Gastroesophageal sphincter (tissue), 3 donors: Measurements from ENCODE around the gene HYAL2.

Source experiments
- CTCF ChIP-seq, 4 experiments: fragments of 200-600 bp in 2 of 4; fragments of 450-650 bp in 2 of 4; sonication (generic) in 1 of 4; IDR thresholded peaks; one replicate each; pipeline ENCODE4 v1.5.1; 2017 to 2019; ENCODE audit warnings: antibody characterized with exemption in 4 of 4, mild to moderate bottlenecking in 2 of 4, moderate library complexity in 2 of 4
- EP300 ChIP-seq: sonication (generic); formaldehyde crosslinking; IDR thresholded peaks from one replicate; pipeline ENCODE4 v1.6.1; 2017; ENCODE audit warnings: antibody characterized with exemption, mild to moderate bottlenecking
- POLR2A ChIP-seq, 2 donors: fragments of 450-650 bp; IDR thresholded peaks; one replicate each; pipeline ENCODE4 v1.6.1; 2017; ENCODE audit warnings: antibody characterized with exemption in 2 of 2, mild to moderate bottlenecking in 2 of 2, moderate library complexity in 1 of 2
- POLR2AphosphoS5 ChIP-seq: sonication (generic); formaldehyde crosslinking; IDR thresholded peaks from one replicate; pipeline ENCODE4 v1.6.1; 2017; ENCODE audit warnings: antibody characterized with exemption

- TF ChIP-seq CTCF (IDR thresholded peaks at IDR 0.05) (peak in 3 of 4 experiments; percentile 80 to 83 (median 82)), EP300 (no peak), POLR2AphosphoS5 (no peak), POLR2A (IDR thresholded peaks at IDR 0.05) (no peak)
Measured at GRCh38 chr3:50324351-50325112, 2.0 kb upstream of the HYAL2 start.
